Mucosa of descending colon (tissue), 3 donors: ENCODE data around the gene BCAR3. TPM values are rescaled to one million over a fixed set of nuclear protein-coding genes. Genes with fewer than 3 reads are reported as not detected.

Source experiments
- ATAC-seq: fragments of 200-7000 bp; cut with Tn5 transposase; one replicate; pipeline ENCODE4 v1.9.1; 2020; ENCODE audit warnings: mild to moderate bottlenecking, moderate library complexity
- DNase-seq, 3 donors: peaks; one replicate each; pipeline ENCODE4 v3.0.0-alpha.2; 2020
- H3K36me3 ChIP-seq: fragments of 200-600 bp; one replicate; pipeline ENCODE4 v1.8.0; 2021; ENCODE audit warnings: low read depth, mild to moderate bottlenecking
- H3K4me1 ChIP-seq: fragments of 200-600 bp; one replicate; pipeline ENCODE4 v1.8.0; 2021; ENCODE audit warnings: low read depth, mild to moderate bottlenecking
- H3K4me3 ChIP-seq: fragments of 200-600 bp; one replicate; pipeline ENCODE4 v1.8.0; 2021; ENCODE audit warnings: mild to moderate bottlenecking
- H3K9me3 ChIP-seq: fragments of 200-600 bp; one replicate; pipeline ENCODE4 v1.8.0; 2021; ENCODE audit warnings: mild to moderate bottlenecking
- intact Hi-C, 2 donors: fragments of 100-400 bp; cut with DNase I in 1 of 2; cut with micrococcal nuclease in 1 of 2; formaldehyde crosslinking; loops; one replicate each; pipeline versions ENCODE4 v1.11.0 to v1.11.1; 2022; cut with DNase I, micrococcal nuclease
- total RNA-seq, 3 donors: library from RNA; stranded (reverse); fragmentation: NEBNext Ultra II Directional in 2 of 3; extraction: Animal tissue kit (Norgen Biotek cat#: 25700) in 2 of 3; gene quantifications; one replicate each; pipeline versions ENCODE4 v1.2.1 to v1.2.4, GENCODE V29; 2021 to 2023
- TF ChIP-seq, protein P1 (sequence below): fragments of 200-600 bp; IDR thresholded peaks from one replicate; pipeline ENCODE4 v1.8.0; 2022; ENCODE audit warnings: antibody characterized with exemption, mild to moderate bottlenecking
- donor health status: DM: no; HTN: no; CAD: no; lungs with moderate emphysema.
- donor health status: DM: no; HTN: no; CAD: no.
- donor health status: DM: no; HTN: yes; CAD: no.

Gene BCAR3
- total RNA-seq, 3 donors from 2014 or later: 37.2 to 73.7 (median 54.3) TPM

DNA sequence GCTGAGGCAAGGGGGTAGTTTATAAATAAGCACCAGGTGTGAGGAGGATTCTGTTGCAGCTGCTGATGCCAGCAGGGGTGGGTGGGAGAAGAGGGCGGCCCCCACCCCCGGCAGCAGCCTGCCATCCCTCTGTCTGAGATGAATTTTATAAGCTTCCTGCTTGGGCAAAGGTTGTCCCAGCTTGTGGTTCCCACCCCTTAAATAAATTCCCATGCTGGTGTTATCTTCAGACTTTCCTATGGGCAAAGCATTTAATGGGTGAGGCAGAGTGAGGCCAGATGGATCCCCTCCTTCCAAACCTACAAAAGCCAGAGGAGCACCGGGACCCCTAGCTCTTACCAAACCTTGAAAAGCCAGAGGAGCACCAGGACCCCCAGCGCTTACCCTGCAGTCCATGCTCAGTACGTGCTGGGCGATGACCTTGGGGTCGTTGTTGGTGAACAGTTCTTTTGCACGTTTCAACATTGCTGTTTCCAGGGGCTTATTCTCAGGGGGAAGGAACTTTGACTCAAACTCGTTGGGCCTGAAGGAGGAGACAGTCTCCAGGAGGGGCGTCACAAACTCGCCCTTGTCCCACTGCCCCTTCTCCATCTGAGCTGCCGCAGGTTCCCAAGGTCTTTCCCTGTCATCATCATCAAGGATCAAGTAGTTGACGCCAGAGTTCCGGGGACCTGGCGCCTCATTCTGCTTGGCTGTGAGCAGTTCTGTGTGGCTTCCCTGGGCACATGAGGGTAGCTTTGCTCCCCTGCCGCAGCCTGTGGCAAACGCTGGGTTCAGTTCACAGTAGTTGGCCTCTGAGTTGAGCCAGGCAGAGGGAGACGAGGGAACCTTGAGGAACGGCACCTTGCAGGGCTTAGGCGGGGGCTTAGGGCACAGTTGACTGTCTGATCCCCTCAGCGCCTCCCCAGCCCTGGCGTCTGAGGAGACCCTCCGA, 99.5 kb downstream of the BCAR3 start:
- Histone ChIP-seq H3K4me1 (peaks cover 34% of the 10 kb centered on the region), H3K9me3 (no peaks in the 10 kb centered on the region), H3K36me3 (no peaks in the 10 kb centered on the region), H3K4me3 (no peak overlapping the region)
- peak; percentile 64 for ATAC-seq
- TF ChIP-seq, protein P1, sequence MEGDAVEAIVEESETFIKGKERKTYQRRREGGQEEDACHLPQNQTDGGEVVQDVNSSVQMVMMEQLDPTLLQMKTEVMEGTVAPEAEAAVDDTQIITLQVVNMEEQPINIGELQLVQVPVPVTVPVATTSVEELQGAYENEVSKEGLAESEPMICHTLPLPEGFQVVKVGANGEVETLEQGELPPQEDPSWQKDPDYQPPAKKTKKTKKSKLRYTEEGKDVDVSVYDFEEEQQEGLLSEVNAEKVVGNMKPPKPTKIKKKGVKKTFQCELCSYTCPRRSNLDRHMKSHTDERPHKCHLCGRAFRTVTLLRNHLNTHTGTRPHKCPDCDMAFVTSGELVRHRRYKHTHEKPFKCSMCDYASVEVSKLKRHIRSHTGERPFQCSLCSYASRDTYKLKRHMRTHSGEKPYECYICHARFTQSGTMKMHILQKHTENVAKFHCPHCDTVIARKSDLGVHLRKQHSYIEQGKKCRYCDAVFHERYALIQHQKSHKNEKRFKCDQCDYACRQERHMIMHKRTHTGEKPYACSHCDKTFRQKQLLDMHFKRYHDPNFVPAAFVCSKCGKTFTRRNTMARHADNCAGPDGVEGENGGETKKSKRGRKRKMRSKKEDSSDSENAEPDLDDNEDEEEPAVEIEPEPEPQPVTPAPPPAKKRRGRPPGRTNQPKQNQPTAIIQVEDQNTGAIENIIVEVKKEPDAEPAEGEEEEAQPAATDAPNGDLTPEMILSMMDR: no peak
- peak; percentile 72 to 81 (median 74) for DNase-seq
- intact Hi-C loops: no loop called here

DNA sequence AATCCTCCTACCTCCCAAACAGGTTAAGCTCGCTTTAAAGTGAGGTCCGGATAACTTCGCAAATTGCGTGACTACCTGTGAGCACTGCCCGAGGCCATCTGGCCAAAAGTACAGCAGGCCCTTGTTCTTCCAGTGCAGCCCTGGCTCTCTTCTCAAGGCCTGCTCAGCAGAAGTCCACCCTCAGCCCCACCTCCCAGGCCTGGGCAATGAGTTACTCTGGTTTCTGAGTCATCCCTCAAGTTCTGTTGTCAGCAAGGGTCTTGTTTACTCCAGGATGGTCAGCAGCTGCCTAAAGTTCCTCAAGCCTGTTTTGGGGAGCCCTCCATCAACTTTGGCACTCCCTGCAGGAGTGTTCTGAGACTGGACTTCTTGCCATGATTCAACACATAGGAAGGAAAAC, 101.7 kb downstream of the BCAR3 start:
- H3K4me3 ChIP-seq: no peak overlapping the region
- TF ChIP-seq, protein P1: no peak
- intact Hi-C loops: no loop called here
- H3K36me3 ChIP-seq: peaks cover 4% of the 10 kb centered on the region
- peak; percentile 51 to 61 (median 57) for DNase-seq
- ATAC-seq: peak; percentile 44
- H3K9me3 ChIP-seq: no peaks in the 10 kb centered on the region
- H3K4me1 ChIP-seq: peaks cover 28% of the 10 kb centered on the region

DNA sequence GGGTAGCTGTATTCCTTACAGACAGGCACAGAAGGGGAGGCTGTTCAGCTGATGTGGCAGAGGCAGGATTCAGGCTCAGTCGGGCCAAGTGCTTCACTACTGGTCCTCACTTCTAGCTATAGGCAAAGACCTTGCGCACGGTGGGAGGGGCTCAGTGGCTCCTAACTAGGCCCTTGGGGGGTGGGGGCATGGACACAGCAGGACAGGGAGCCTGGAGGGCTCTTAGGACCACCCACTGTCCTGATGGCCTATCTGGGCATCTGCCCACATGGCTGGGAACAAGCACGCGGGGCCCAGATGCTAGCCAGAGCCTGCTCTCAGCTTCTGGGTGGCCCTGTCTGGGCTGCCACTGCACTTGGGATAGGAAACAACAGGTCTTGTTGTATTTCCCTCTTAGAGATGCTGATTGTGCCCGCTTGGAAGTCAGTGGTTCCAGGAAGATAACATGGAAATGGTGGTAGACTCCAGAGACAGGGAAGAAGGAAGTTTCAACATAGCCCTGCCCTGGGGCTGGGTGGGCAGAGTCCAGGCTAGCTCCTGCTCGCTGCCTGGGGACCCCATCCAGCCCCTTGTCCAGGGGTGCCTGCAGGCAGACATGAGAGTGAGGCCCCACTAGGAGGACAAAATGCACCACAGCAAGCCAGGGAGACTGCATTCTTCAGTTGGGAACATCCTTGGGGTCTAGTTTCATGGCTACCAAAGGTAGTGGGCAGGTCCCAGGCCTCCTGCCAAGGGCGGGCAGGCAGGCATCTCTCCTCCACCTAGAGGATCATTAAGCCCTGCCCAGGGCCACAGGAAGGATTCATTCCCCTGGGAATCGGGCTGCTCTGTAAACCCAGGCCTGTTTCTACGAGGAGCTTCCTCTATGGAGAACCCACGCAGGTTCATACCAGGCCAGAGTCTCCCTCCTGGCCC, 102.5 kb downstream of the BCAR3 start:
- peak; percentile 60 for ATAC-seq
- intact Hi-C loops: no loop called here
- Histone ChIP-seq H3K4me1 (peaks cover 28% of the 10 kb centered on the region), H3K9me3 (no peaks in the 10 kb centered on the region), H3K36me3 (peaks cover 4% of the 10 kb centered on the region), H3K4me3 (no peak overlapping the region)
- TF ChIP-seq, protein P1: no peak
- peak; percentile 66 to 72 (median 69) for DNase-seq

DNA sequence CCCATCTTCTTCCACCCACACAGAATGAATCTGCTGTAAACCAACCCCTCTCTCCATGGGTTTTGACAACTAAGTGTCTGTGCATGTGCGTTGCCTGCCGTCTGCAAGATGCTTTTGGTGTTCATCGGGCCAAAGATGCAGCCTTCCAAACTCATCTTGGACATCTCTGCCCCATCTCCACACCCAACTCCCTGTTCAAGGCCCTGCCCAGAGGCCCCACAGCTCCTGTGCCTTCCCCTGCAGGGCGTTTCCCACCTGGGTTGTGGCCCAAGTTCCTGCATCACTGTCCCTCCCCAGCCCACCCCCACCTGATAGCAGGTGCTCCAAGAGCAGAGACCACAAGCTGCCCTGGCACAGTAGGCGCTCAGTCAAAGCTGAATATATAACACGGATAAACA, 103.2 kb downstream of the BCAR3 start:
- TF ChIP-seq, protein P1: no peak
- Histone ChIP-seq H3K9me3 (no peaks in the 10 kb centered on the region), H3K4me3 (no peak overlapping the region), H3K36me3 (peaks cover 4% of the 10 kb centered on the region), H3K4me1 (peaks cover 28% of the 10 kb centered on the region)
- DNase-seq (no peak), ATAC-seq (no peak)
- intact Hi-C loops: no loop called here

DNA sequence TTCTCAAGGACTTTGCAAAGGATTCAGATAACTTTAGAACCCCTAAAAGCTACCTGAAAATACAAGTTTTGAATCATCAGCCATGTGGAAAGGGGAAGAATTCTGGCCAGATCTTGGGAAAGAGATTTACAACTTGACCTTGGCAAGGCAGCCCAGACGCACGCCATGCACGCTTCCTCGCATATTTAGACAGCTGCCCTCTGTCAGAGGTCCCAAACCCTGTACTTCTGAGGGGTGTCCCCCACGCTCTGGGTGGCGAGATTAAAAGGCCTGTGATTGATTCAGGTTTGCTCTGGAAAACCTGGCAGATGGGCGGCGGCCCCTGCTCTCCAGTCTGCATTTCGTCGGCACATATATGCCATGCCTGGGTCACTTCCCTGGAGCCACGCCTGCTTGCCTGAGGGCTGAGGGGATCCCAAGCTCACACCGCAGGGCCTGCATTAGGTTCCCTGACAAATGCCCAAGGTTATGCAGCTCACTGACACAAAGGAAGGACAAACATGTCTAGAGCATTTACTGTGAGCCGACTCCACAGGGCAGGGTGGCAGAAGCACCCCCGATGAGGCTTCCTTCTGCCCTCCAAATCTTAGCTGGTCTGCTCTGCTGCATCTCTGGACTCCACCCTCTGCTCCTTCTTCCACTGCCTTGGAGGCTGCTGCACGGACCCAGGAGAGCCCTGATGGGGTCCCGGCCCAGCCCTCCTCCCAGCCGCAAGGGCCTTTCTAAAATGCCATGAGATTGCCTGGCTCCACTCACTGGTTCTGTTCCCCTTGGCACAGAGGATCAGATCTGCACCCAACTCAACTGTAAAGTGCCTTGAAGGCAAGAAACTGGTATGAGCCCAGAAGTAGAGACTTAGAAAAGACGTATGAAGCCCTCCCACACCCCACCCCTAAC, 103.9 kb downstream of the BCAR3 start:
- ATAC-seq (no peak), DNase-seq (no peak)
- intact Hi-C loops: no loop called here

More for the DNA sequence above, 103.9 kb downstream of the BCAR3 start:
- peaks cover 28% of the 10 kb centered on the region for H3K4me1 ChIP-seq
- H3K36me3 ChIP-seq: peaks cover 4% of the 10 kb centered on the region
- H3K4me3 ChIP-seq: no peak overlapping the region
- no peaks in the 10 kb centered on the region for H3K9me3 ChIP-seq
- TF ChIP-seq, protein P1: no peak
